Upper lobe of left lung (tissue), 4 donors: Measurements from ENCODE around the gene GFER.

Experiments
- POLR2A ChIP-seq, 4 donors: fragments of 450-650 bp; IDR thresholded peaks; one replicate each; pipeline ENCODE4 v1.5.1; 2016 to 2017; ENCODE audit warnings: antibody characterized with exemption in 4 of 4, mild to moderate bottlenecking in 2 of 4
- TF ChIP-seq, protein P1 (sequence below), 6 experiments: fragments of 450-650 bp in 4 of 6; fragments of 200-600 bp in 2 of 6; sonication (generic) in 2 of 6; IDR thresholded peaks; one replicate each; pipeline ENCODE4 v1.5.1; 2016 to 2019; ENCODE audit warnings: antibody characterized with exemption in 6 of 6

DNA sequence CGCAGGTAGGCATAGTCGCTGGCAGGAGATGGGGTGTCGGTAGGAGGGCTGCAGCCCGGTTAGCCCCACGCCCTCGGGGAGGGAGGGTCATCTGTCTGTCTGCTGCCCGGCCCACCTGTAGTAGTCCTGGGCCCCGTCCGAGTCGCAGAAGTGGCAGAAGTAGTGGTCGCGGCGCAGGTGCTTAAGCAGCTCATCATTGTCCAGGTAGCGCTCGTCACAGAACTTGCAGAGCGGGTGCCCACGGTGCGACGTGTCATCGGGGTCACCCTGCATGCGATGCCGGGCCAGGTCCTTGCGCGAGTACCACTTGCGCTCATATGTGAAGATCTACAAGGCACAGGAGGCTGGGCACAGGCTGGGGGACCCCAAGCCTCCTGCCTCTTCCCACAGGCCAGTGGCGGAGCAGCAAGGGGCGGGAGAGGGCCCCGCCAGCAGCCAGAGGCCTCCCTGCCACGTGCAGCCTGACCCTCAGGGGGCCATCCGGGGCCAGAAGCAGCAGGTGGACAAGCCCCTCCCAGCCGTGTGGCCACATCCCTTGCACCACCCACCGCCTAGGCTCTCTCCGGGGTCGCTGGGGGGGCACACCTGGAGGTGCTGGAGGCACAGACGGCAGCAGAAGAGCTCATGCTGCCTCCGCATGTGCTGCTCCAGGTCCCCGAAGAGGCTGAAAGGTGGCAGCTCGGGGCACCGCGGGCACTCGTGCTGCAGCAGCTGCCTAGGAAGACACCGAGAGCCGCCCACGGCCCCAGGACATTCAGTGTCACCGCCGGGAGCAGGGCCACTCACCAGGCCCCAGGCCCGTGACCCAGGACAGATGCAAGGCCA lies 18.6 kb downstream of the GFER start:
- TF ChIP-seq, protein P1, sequence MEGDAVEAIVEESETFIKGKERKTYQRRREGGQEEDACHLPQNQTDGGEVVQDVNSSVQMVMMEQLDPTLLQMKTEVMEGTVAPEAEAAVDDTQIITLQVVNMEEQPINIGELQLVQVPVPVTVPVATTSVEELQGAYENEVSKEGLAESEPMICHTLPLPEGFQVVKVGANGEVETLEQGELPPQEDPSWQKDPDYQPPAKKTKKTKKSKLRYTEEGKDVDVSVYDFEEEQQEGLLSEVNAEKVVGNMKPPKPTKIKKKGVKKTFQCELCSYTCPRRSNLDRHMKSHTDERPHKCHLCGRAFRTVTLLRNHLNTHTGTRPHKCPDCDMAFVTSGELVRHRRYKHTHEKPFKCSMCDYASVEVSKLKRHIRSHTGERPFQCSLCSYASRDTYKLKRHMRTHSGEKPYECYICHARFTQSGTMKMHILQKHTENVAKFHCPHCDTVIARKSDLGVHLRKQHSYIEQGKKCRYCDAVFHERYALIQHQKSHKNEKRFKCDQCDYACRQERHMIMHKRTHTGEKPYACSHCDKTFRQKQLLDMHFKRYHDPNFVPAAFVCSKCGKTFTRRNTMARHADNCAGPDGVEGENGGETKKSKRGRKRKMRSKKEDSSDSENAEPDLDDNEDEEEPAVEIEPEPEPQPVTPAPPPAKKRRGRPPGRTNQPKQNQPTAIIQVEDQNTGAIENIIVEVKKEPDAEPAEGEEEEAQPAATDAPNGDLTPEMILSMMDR (IDR thresholded peaks at IDR 0.05): no peak
- no peak for TF ChIP-seq POLR2A (IDR thresholded peaks at IDR 0.05)
